Motor neuron (in vitro differentiated cells): ENCODE results near the gene CDK13. TPM values are rescaled to one million over a fixed set of nuclear protein-coding genes. Genes with fewer than 3 reads are reported as not detected.

ENCODE experiments used
- total RNA-seq, 8 experiments: library from RNA; unstranded; fragments of 300-600 nt; gene quantifications; 2 replicates each; pipeline versions ENCODE4 v1.2.3 to v1.2.4, GENCODE V29; 2022

Gene CDK13
- total RNA-seq, 8 experiments from 2014 or later: 36.7 to 97.9 (median 53.9) TPM

Other genes with a start within 250 kb of the CDK13 start
- 10 to 100 TPM; 21.3 to 58.7 (median 33.9) TPM for gene MPLKIP, start 184.4 kb downstream of the CDK13 start, total RNA-seq
- gene SUGCT, start 184.7 kb downstream of the CDK13 start, total RNA-seq: 10 to 100 TPM in 2 of 8 experiments, 1 to 10 TPM in 6; 2.3 to 26.1 (median 4.2) TPM